Measurements from ENCODE around the gene FILIP1L. TPM values are rescaled to one million over a fixed set of nuclear protein-coding genes. Genes with fewer than 3 reads are reported as not detected.
A peak's percentile ranks its signal among the peaks of the same experiment; 100 is the strongest.

Gene FILIP1L
- polyA plus RNA-seq, 1 of the 3 experiments (the other 2 are of a cell fraction), result 26.8 TPM

DNA sequence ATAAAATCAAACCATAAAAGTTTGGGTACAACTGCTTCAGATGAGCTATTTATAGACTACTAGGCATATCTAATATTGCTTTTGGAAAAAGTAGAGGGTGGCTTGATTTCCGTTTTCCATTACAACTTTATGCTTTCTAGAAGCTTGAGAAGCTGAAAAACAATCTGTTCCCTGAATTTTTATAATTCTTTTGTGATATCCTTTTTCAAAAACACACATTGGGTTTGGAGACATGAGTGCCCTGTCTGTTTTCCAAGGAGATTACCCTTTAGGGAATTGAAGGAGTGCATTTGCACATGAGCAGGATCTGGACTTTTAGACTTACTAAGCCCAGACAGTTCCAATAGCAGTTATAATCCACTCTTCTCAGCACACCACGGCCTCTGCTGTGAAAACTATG, 49.5 kb upstream of the FILIP1L start:
- ChIA-PET CTCF (interaction anchor here (1.1 to 2.0 kb wide), 4 partner anchors 10 to 321 kb away, joined by 3 to 11 read pairs (median 4); no protein-coding TSS in a partner anchor), POLR2A (interaction anchor here (0.6 kb wide), 1 partner anchor 54 kb away, joined by 3 read pairs; no protein-coding TSS in a partner anchor)
- H3K4me1 ChIP-seq (ENCODE audit: control insufficient read depth in 1 of 2, insufficient read depth in 2 of 2, low read depth in 1 of 2, low read length in 1 of 2), result peaks cover 22 to 29% of the 10 kb centered on the region in 2 experiments
- no peak overlapping the region for H3K4me2 ChIP-seq
- H3K9me2 ChIP-seq, result no peaks in the 10 kb centered on the region
- WGBS (ENCODE audit: low lambda C conversion rate), result 81% methylated on average over 2 of the region's 2 CpGs
- H3K4me3 ChIP-seq (ENCODE audit: low read depth in 2 of 2, low read length in 1 of 2), result no peak overlapping the region
- H3K27ac ChIP-seq (ENCODE audit: low read depth in 2 of 2, low read length in 1 of 2), result peak overlapping the region in 1 of 2 experiments; percentile 74; a peak in 1 of 4 replicates
- no peak overlapping the region for H2AFZ ChIP-seq (ENCODE audit: low read depth)
- DNase-seq, result no peak
- TF ChIP-seq, protein P1, sequence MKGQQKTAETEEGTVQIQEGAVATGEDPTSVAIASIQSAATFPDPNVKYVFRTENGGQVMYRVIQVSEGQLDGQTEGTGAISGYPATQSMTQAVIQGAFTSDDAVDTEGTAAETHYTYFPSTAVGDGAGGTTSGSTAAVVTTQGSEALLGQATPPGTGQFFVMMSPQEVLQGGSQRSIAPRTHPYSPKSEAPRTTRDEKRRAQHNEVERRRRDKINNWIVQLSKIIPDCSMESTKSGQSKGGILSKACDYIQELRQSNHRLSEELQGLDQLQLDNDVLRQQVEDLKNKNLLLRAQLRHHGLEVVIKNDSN (IDR thresholded peaks at IDR 0.05; ENCODE audit: borderline replicate concordance, low read depth), result no peak
- no peak for TF ChIP-seq SMC3 (IDR thresholded peaks at IDR 0.05; ENCODE audit: low read depth, low read length)
- no peak for TF ChIP-seq JUND (IDR thresholded peaks at IDR 0.05)
- no peak for TF ChIP-seq MEF2A (IDR thresholded peaks at IDR 0.05; ENCODE audit: borderline replicate concordance, low read depth)
- TF ChIP-seq, protein P2, sequence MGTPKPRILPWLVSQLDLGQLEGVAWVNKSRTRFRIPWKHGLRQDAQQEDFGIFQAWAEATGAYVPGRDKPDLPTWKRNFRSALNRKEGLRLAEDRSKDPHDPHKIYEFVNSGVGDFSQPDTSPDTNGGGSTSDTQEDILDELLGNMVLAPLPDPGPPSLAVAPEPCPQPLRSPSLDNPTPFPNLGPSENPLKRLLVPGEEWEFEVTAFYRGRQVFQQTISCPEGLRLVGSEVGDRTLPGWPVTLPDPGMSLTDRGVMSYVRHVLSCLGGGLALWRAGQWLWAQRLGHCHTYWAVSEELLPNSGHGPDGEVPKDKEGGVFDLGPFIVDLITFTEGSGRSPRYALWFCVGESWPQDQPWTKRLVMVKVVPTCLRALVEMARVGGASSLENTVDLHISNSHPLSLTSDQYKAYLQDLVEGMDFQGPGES (IDR thresholded peaks at IDR 0.05; ENCODE audit: low read depth, low read length), result no peak
- TF ChIP-seq FOXJ3 (CRISPR knock-in tag; IDR thresholded peaks at IDR 0.05), result no peak
- no peak for TF ChIP-seq NRF1 (IDR thresholded peaks at IDR 0.05; ENCODE audit: low read depth, low read length)
- no peak for TF ChIP-seq MXI1 (IDR thresholded peaks at IDR 0.05; ENCODE audit: low read depth, low read length)
- no peak for TF ChIP-seq CHD2 (IDR thresholded peaks at IDR 0.05; ENCODE audit: low read length, partially characterized antibody)
- no peak for TF ChIP-seq RXRA (IDR thresholded peaks at IDR 0.05; ENCODE audit: borderline replicate concordance, low read depth)
- TF ChIP-seq RCOR1 (IDR thresholded peaks at IDR 0.05; ENCODE audit: low read length), result no peak
- TF ChIP-seq, protein P3, sequence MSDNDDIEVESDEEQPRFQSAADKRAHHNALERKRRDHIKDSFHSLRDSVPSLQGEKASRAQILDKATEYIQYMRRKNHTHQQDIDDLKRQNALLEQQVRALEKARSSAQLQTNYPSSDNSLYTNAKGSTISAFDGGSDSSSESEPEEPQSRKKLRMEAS (IDR thresholded peaks at IDR 0.05; ENCODE audit: low read depth), result no peak
- TF ChIP-seq TCF12 (IDR thresholded peaks at IDR 0.05), result no peak
- TF ChIP-seq TAF1 (IDR thresholded peaks at IDR 0.05; ENCODE audit: borderline replicate concordance, low read depth, low read length), result no peak
- no peak for TF ChIP-seq SIN3A (IDR thresholded peaks at IDR 0.05; ENCODE audit: borderline replicate concordance, low read depth, low read length)
- TF ChIP-seq YY1 (IDR thresholded peaks at IDR 0.05; ENCODE audit: low read depth), result no peak
- no peaks in the 10 kb centered on the region for H3K27me3 ChIP-seq (ENCODE audit: insufficient read depth)
- no peaks in the 10 kb centered on the region for H4K20me1 ChIP-seq (ENCODE audit: insufficient read depth)
- no peaks in the 10 kb centered on the region for H3K9me3 ChIP-seq
- H3K9ac ChIP-seq, result no peak overlapping the region
- peaks cover 0 to 3% of the 10 kb centered on the region in 2 experiments for H3K36me3 ChIP-seq (replicated peaks in 1 of 2; ENCODE audit: control insufficient read depth in 1 of 2, insufficient read depth in 2 of 2, low read length in 1 of 2)
- no peaks in the 10 kb centered on the region for H3K79me2 ChIP-seq (ENCODE audit: insufficient read depth)
- H3F3A ChIP-seq (replicated peaks; ENCODE audit: insufficient read depth), result peaks cover 26% of the 10 kb centered on the region

DNA sequence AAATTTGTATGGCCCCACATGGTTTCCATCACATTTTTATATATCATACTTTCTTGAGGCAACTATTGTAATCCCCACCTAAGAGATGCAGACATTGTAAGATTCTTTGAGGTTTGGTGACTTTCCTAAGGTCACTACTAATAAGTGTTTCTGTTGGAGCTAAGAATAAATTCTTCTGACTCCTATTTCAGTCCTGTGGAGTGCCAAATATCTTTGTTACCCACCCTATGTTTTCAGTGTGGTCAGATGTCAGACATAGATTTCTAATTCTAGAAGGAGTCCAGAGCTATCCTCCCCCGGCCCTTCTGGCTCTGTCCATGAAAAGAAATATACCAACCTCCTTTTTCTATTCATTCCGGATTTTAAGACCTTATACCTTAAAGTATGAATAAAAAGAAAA, 46.2 kb upstream of the FILIP1L start:
- Histone ChIP-seq H3K9me3 (peaks cover 9% of the 10 kb centered on the region; the same call in 1 of the 2 replicates), H3K36me3 (replicated peaks in 1 of 2; ENCODE audit: control insufficient read depth in 1 of 2, insufficient read depth in 2 of 2, low read length in 1 of 2) (peaks cover 0 to 7% of the 10 kb centered on the region in 2 experiments), H3K27me3 (ENCODE audit: insufficient read depth) (no peaks in the 10 kb centered on the region), H3K27ac (ENCODE audit: low read depth in 2 of 2, low read length in 1 of 2) (peak overlapping the region; percentile 84 to 95), H3K79me2 (ENCODE audit: insufficient read depth) (no peaks in the 10 kb centered on the region), H3K4me1 (ENCODE audit: control insufficient read depth in 1 of 2, insufficient read depth in 2 of 2, low read depth in 1 of 2, low read length in 1 of 2) (peaks cover 24 to 38% of the 10 kb centered on the region in 2 experiments), H2AFZ (ENCODE audit: low read depth) (no peak overlapping the region), H3K9me2 (no peaks in the 10 kb centered on the region), H4K20me1 (ENCODE audit: insufficient read depth) (no peaks in the 10 kb centered on the region), H3K4me3 (ENCODE audit: low read depth in 2 of 2, low read length in 1 of 2) (no peak overlapping the region), H3K4me2 (peak overlapping the region; percentile 49), H3K9ac (no peak overlapping the region), H3F3A (replicated peaks; ENCODE audit: insufficient read depth) (peaks cover 38% of the 10 kb centered on the region)
- CTCF ChIA-PET, result interaction anchor here (0.6 to 1.7 kb wide), 6 partner anchors 9 to 329 kb away, joined by 3 to 5 read pairs (median 4); no protein-coding TSS in a partner anchor
- TF ChIP-seq EP300 (IDR thresholded peaks at IDR 0.05; ENCODE audit: borderline replicate concordance in 1 of 2, low read depth in 1 of 2, low read length in 1 of 2), result no peak
- WGBS (ENCODE audit: low lambda C conversion rate), result 94% methylated on average over 2 of the region's 2 CpGs
- POLR2A ChIA-PET, result interaction anchor here (0.6 kb wide), 1 partner anchor 12 kb away, joined by 3 read pairs; no protein-coding TSS in a partner anchor
- DNase-seq, result no peak

Measured in SK-N-SH (cell line).